ENCODE data around the gene EXOSC5. TPM values are rescaled to one million over a fixed set of nuclear protein-coding genes. Genes with fewer than 3 reads are reported as not detected.

The EXOSC5 gene
- total and polyA plus RNA-seq, 9 of the 15 experiments (the other 6 are each of a cell fraction or from before 2014, with no cell fraction given): 10.9 to 75.5 (median 37.8) TPM

- TF ChIP-seq SRSF9 (IDR thresholded peaks at IDR 0.05; ENCODE audit: borderline replicate concordance, low read depth, low read length): no peak
- no peak for TF ChIP-seq SMAD4 (CRISPR knock-in tag; conservative IDR thresholded peaks at IDR 0.05)
- no peak for TF ChIP-seq ATF4 (CRISPR knock-in tag; IDR thresholded peaks at IDR 0.05)
- TF ChIP-seq CEBPZ (IDR thresholded peaks at IDR 0.05; ENCODE audit: borderline replicate concordance, low read depth, low read length): no peak
- no peak for TF ChIP-seq HMGXB4 (CRISPR knock-in tag; IDR thresholded peaks at IDR 0.05)
- TF ChIP-seq ZNF140 (CRISPR knock-in tag; IDR thresholded peaks at IDR 0.05): no peak
- no peak for TF ChIP-seq RNF2 (IDR thresholded peaks at IDR 0.05)
- TF ChIP-seq IRF1 (CRISPR knock-in tag; IDR thresholded peaks at IDR 0.05; ENCODE audit: borderline replicate concordance): no peak
- no peak for TF ChIP-seq ZNF124 (CRISPR knock-in tag; IDR thresholded peaks at IDR 0.05)
- TF ChIP-seq AFF4 (CRISPR knock-in tag; IDR thresholded peaks at IDR 0.05): no peak
- TF ChIP-seq SMAD2 (IDR thresholded peaks at IDR 0.05; ENCODE audit: low read depth, low read length): no peak
- no peak for TF ChIP-seq HINFP (tag; conservative IDR thresholded peaks at IDR 0.05; ENCODE audit: low read depth)
- TF ChIP-seq MEF2D (tag; conservative IDR thresholded peaks at IDR 0.05; ENCODE audit: low read depth): no peak
Observed at GRCh38 chr19:41350735-41351338, 46.3 kb downstream of the EXOSC5 start (continued).
